H1 (cell line): Measurements from ENCODE around the gene RSPH6A. TPM values are rescaled to one million over a fixed set of nuclear protein-coding genes. Genes with fewer than 3 reads are reported as not detected.

Experiments used
- CTCF ChIA-PET: fragments of 300-600 bp; sonication (Branson Sonifier 250); formaldehyde crosslinking; loops from one replicate; lab custom pipeline; 2021; ENCODE audit not compliant: partially characterized antibody; lab: Charles Lee
- POLR2A ChIA-PET: fragments of 300-600 bp; sonication (Branson Sonifier 250); formaldehyde crosslinking; loops from one replicate; lab custom pipeline; 2021; ENCODE audit warnings: inconsistent platforms; ENCODE audit not compliant: partially characterized antibody; lab: Charles Lee
- DNase-seq, 2 experiments: peaks; one replicate each; pipeline versions ENCODE4 v3.0.0 to v3.0.0-alpha.2; 2010 to 2022; ENCODE audit warnings: low spot score in 2 of 2, low read depth in 1 of 2, mixed read lengths in 1 of 2
- FAIRE-seq: peaks from 2 replicates; lab custom pipeline; 2011; peaks lifted over from hg19 to GRCh38; lab: Jason Lieb, UNC
- H2AFZ ChIP-seq: 2 replicates; pipeline ENCODE4 v1.8.1; 2012; ENCODE audit warnings: low read length, inconsistent platforms
- H2AK5ac ChIP-seq: 2 replicates; pipeline ENCODE4 v1.6.1; 2013; ENCODE audit warnings: low read depth, low read length
- H2BK120ac ChIP-seq: replicated peaks from 2 replicates; pipeline ENCODE3; 2013; ENCODE audit warnings: low read depth, low read length, inconsistent platforms
- H2BK12ac ChIP-seq: 2 replicates; pipeline ENCODE4 v1.6.1; 2013; ENCODE audit warnings: low read depth, low read length
- H2BK15ac ChIP-seq: 2 replicates; pipeline ENCODE4 v1.6.1; 2013; ENCODE audit warnings: low read length
- H2BK20ac ChIP-seq: 2 replicates; pipeline ENCODE4 v1.6.1; 2013; ENCODE audit warnings: low read length
- H2BK5ac ChIP-seq: 2 replicates; pipeline ENCODE4 v1.6.1; 2013; ENCODE audit warnings: low read depth, low read length
- H3K14ac ChIP-seq: 2 replicates; pipeline ENCODE4 v1.6.1; 2013; ENCODE audit warnings: inconsistent platforms; ENCODE audit not compliant: insufficient read length
- H3K18ac ChIP-seq: 2 replicates; pipeline ENCODE4 v1.6.1; 2013; ENCODE audit warnings: low read length; ENCODE audit errors: extremely low read depth
- H3K23ac ChIP-seq: 2 replicates; pipeline ENCODE4 v1.6.1; 2013; ENCODE audit warnings: inconsistent platforms; ENCODE audit not compliant: insufficient read length
- H3K23me2 ChIP-seq: 2 replicates; pipeline ENCODE4 v1.6.1; 2013; ENCODE audit warnings: low read depth, low read length
- H3K27ac ChIP-seq: 2 replicates; pipeline ENCODE4 v1.6.1; 2011; ENCODE audit warnings: low read depth, low read length, inconsistent platforms
- H3K27me3 ChIP-seq, 4 experiments: replicated peaks in 1 of 4; 1 replicate in 1 of 4; 2 replicates in 3 of 4; pipeline versions ENCODE4 v1.6.1 to v1.8.1; 2011 to 2013; ENCODE audit warnings: low read length in 3 of 4, mild to moderate bottlenecking in 3 of 4, inconsistent platforms in 2 of 4, mixed read lengths in 2 of 4, moderate library complexity in 1 of 4; ENCODE audit not compliant: control insufficient read depth in 3 of 4, insufficient read depth in 3 of 4; ENCODE audit errors: extremely low read depth in 1 of 4
- H3K36me3 ChIP-seq, 4 experiments: 2 replicates each; pipeline versions ENCODE4 v1.6.1 to v1.8.1; 2011 to 2013; ENCODE audit warnings: mild to moderate bottlenecking in 4 of 4, low read length in 3 of 4, moderate library complexity in 2 of 4, control low read depth in 1 of 4, inconsistent platforms in 1 of 4; ENCODE audit not compliant: insufficient read depth in 4 of 4, control insufficient read depth in 2 of 4
- H3K4ac ChIP-seq: replicated peaks from 2 replicates; pipeline ENCODE3; 2013; ENCODE audit warnings: low read length, low read depth, mixed read lengths, inconsistent platforms; ENCODE audit not compliant: insufficient read length
- H3K4me1 ChIP-seq, 4 experiments: replicated peaks in 1 of 4; 1 replicate in 1 of 4; 2 replicates in 3 of 4; pipeline versions ENCODE4 v1.6.1 to v1.8.1; 2011 to 2013; ENCODE audit warnings: low read length in 3 of 4, inconsistent platforms in 2 of 4, mixed read lengths in 1 of 4; ENCODE audit not compliant: insufficient read depth in 4 of 4, control insufficient read depth in 3 of 4
- H3K4me2 ChIP-seq, 2 experiments: 2 replicates each; pipeline versions ENCODE4 v1.6.1 to v1.8.1; 2011 to 2013; ENCODE audit warnings: low read depth in 2 of 2, low read length in 2 of 2, control low read depth in 1 of 2, inconsistent platforms in 1 of 2, mild to moderate bottlenecking in 1 of 2; ENCODE audit not compliant: insufficient read depth in 1 of 2
- H3K4me3 ChIP-seq, 4 experiments: fragments of 200-600, 300-600 bp in 1 of 4; sonication (generic), shearing (Covaris generic), sonication (Bioruptor Twin) in 1 of 4; 2 replicates each; pipeline versions ENCODE4 v1.5.1 to v1.8.1; 2011 to 2016; ENCODE audit warnings: low read length in 4 of 4, low read depth in 3 of 4, control low read depth in 2 of 4, inconsistent platforms in 2 of 4, mild to moderate bottlenecking in 2 of 4, mixed read lengths in 1 of 4, moderate library complexity in 1 of 4; ENCODE audit not compliant: insufficient read depth in 2 of 4; ENCODE audit errors: extremely low read depth in 1 of 4
- H3K56ac ChIP-seq: replicated peaks from 2 replicates; pipeline ENCODE3; 2013; ENCODE audit warnings: low read depth, mild to moderate bottlenecking, mixed read lengths, low read length, inconsistent platforms; ENCODE audit not compliant: insufficient read length
- H3K79me1 ChIP-seq: 2 replicates; pipeline ENCODE4 v1.6.1; 2013; ENCODE audit warnings: low read depth, low read length, control low read depth
- H3K79me2 ChIP-seq, 2 experiments: 2 replicates each; pipeline versions ENCODE4 v1.6.1 to v1.8.1; 2012 to 2013; ENCODE audit warnings: low read length in 2 of 2, mild to moderate bottlenecking in 2 of 2, inconsistent platforms in 1 of 2; ENCODE audit not compliant: insufficient read depth in 2 of 2, control insufficient read depth in 1 of 2
- H3K9ac ChIP-seq, 4 experiments: replicated peaks in 1 of 4; 1 replicate in 1 of 4; 2 replicates in 3 of 4; pipeline versions ENCODE4 v1.6.1 to v1.8.1; 2011 to 2013; ENCODE audit warnings: low read depth in 3 of 4, low read length in 3 of 4, control low read depth in 2 of 4, mild to moderate bottlenecking in 2 of 4, moderate library complexity in 2 of 4, inconsistent platforms in 1 of 4; ENCODE audit errors: extremely low read depth in 1 of 4
- H3K9me3 ChIP-seq, 2 experiments: 2 replicates each; pipeline versions ENCODE4 v1.6.1 to v1.8.1; 2012 to 2013; ENCODE audit warnings: mild to moderate bottlenecking in 2 of 2, moderate library complexity in 2 of 2, control low read depth in 1 of 2, inconsistent platforms in 1 of 2, low read depth in 1 of 2, low read length in 1 of 2, mixed read lengths in 1 of 2; ENCODE audit not compliant: insufficient read depth in 2 of 2
- H4K20me1 ChIP-seq, 2 experiments: replicated peaks in 1 of 2; 2 replicates each; pipeline versions ENCODE3 to v1.8.1; 2011 to 2013; ENCODE audit warnings: inconsistent platforms in 2 of 2, low read length in 2 of 2, mild to moderate bottlenecking in 1 of 2; ENCODE audit not compliant: insufficient read depth in 2 of 2, control insufficient read depth in 1 of 2
- H4K5ac ChIP-seq: 2 replicates; pipeline ENCODE4 v1.6.1; 2013; ENCODE audit warnings: low read length, low read depth, mixed read lengths, inconsistent platforms; ENCODE audit not compliant: insufficient read length
- H4K8ac ChIP-seq: 2 replicates; pipeline ENCODE4 v1.8.0; 2013; ENCODE audit warnings: mild to moderate bottlenecking, moderate library complexity, low read length, inconsistent platforms; ENCODE audit not compliant: insufficient read depth; ENCODE audit errors: extremely low read depth
- H4K91ac ChIP-seq: replicated peaks from 2 replicates; pipeline ENCODE3; 2013; ENCODE audit warnings: low read length, mixed read lengths, inconsistent platforms; ENCODE audit not compliant: insufficient read length
- BCL11A ChIP-seq, 2 experiments: IDR thresholded peaks; one replicate each; pipeline ENCODE4 v1.6.1; 2011; ENCODE audit warnings: low read depth in 2 of 2, low read length in 2 of 2, mild to moderate bottlenecking in 2 of 2
- JUND ChIP-seq: IDR thresholded peaks from 2 replicates; pipeline ENCODE4 v1.6.1; 2011; ENCODE audit warnings: mild to moderate bottlenecking, improper control_type of control experiment, low read length
- SP4 ChIP-seq: IDR thresholded peaks from 2 replicates; pipeline ENCODE4 v1.6.1; 2012; ENCODE audit warnings: low read length, inconsistent platforms
- SUZ12 ChIP-seq: fragments of 200-600 bp; sonication (generic); IDR thresholded peaks from 2 replicates; pipeline ENCODE4 v1.6.1; 2012; ENCODE audit warnings: mild to moderate bottlenecking, inconsistent platforms, low read length, moderate library complexity, mixed read lengths
- YY1 ChIP-seq: IDR thresholded peaks from 2 replicates; pipeline ENCODE4 v1.6.1; 2011; ENCODE audit warnings: low read depth, mild to moderate bottlenecking, low read length
- WGBS, 2 experiments: shearing (Covaris generic) in 1 of 2; methylation state at CpG; one replicate each; pipeline versions ENCODE4 v1.1.6 to v1.1.7; 2013 to 2015; ENCODE audit warnings: low lambda C conversion rate in 2 of 2, mixed read lengths in 2 of 2, inconsistent platforms in 1 of 2, low coverage in 1 of 2, missing lambda C conversion rate in 1 of 2; ENCODE audit not compliant: insufficient replicate concordance in 2 of 2, insufficient coverage in 1 of 2, insufficient read length in 1 of 2; ENCODE audit errors: extremely low coverage in 1 of 2, missing lambda C conversion rate in 1 of 2; 5-methylcytosine and 5-hydroxymethylcytosine counted together
- polyA plus RNA-seq, 7 experiments: library from polyadenylated mRNA; depleted of rRNA in 3 of 7; stranded (reverse) in 5 of 7; unstranded in 2 of 7; fragments of >200 nt in 5 of 7; fragments of 200-250 nt in 2 of 7; gene quantifications; 1 replicate in 5 of 7; 2 replicates in 1 of 7; 4 replicates in 1 of 7; pipeline versions ENCODE4 v1.2.1 to v1.2.3, GENCODE V29; 2011 to 2013; ENCODE audit warnings: missing spikeins in 2 of 7, mixed read lengths in 2 of 7
- total RNA-seq: library from RNA; stranded (reverse); fragmentation: NEBNext Ultra II Directional; extraction: Animal tissue kit (Norgen Biotek cat#: 25700); gene quantifications from 2 replicates; pipeline ENCODE4 v1.2.1, GENCODE V29; 2021

Gene RSPH6A
- total and polyA plus RNA-seq, 2 of the 8 experiments (the other 6 are each of a cell fraction or from before 2014, with no cell fraction given) = 0.05 to 0.19 TPM

DNA sequence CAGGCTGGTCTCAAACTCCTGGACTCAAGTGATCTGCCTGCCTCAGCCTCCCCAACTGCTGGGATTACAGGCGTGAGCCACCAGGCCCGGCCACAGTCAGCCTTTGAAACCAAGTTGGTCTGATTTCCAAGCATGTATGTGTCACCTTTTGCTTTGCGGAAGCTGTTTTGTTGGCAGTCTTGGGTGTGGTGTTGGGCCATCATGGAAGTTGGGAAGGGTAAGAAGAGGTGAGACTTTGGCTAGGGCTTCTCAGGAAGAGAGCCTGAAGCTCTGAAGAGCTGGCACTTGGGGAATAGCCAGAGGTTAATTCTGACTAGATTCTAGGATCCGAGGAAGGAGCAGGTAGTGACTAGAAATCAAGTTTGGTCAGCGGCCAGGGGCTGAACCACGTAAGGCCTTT lies 2.8 kb downstream of the RSPH6A start:
- 91% methylated on average over 6 of the region's 6 CpGs; no CpG with 5 or more reads in 1 of the 2 experiments for WGBS, 2 experiments
- FAIRE-seq = no peak
- POLR2A ChIA-PET = interaction anchor here (1.5 to 12.6 kb wide), 4 partner anchors 9 to 52 kb away, joined by 3 to 175 read pairs (median 78); partner anchors contain the start of genes DMWD, FOXA3, SIX5 and SYMPK

More for the DNA sequence above, 2.8 kb downstream of the RSPH6A start:
- no peak overlapping the region for H3K56ac ChIP-seq
- no peak overlapping the region for H3K14ac ChIP-seq
- CTCF ChIA-PET = interaction anchor here (8.8 kb wide), 1 partner anchor 9 kb away, joined by 107 read pairs; no protein-coding TSS in a partner anchor
- H3K27ac ChIP-seq = no peak overlapping the region
- TF ChIP-seq SUZ12 (no peak), JUND (no peak), SP4 (no peak), BCL11A (IDR thresholded peaks at IDR 0.05; ENCODE audit: low read depth in 2 of 2, low read length in 2 of 2) (no peak), YY1 (no peak)
- no peak overlapping the region for H3K9ac ChIP-seq
- H3K18ac ChIP-seq = no peak overlapping the region
- no peak overlapping the region for H4K8ac ChIP-seq
- no peak overlapping the region for H3K23ac ChIP-seq
- H3K4me3 ChIP-seq = no peak overlapping the region
- no peak overlapping the region for H3K4me2 ChIP-seq
- H4K91ac ChIP-seq = no peak overlapping the region
- peaks cover 0 to 11% (median 10%) of the 10 kb centered on the region in 4 experiments; a peak in 6 of 7 replicates for H3K4me1 ChIP-seq
- H3K27me3 ChIP-seq = no peaks in the 10 kb centered on the region
- no peak overlapping the region for H2BK20ac ChIP-seq
- peaks cover 16% of the 10 kb centered on the region for H3K23me2 ChIP-seq
- no peak overlapping the region for H2BK15ac ChIP-seq
- H3K79me1 ChIP-seq = no peaks in the 10 kb centered on the region
- H3K4ac ChIP-seq = no peak overlapping the region
- no peak for DNase-seq
- H2BK12ac ChIP-seq = peak overlapping the region; percentile 33; the same call in 1 of the 2 replicates
- no peak overlapping the region for H2AFZ ChIP-seq
- no peak overlapping the region for H4K5ac ChIP-seq
- no peak overlapping the region for H2BK120ac ChIP-seq
- no peak overlapping the region for H2BK5ac ChIP-seq
- no peak overlapping the region for H2AK5ac ChIP-seq
- no peaks in the 10 kb centered on the region for H3K9me3 ChIP-seq
- no peaks in the 10 kb centered on the region for H3K36me3 ChIP-seq
- no peaks in the 10 kb centered on the region for H3K79me2 ChIP-seq
- H4K20me1 ChIP-seq = no peaks in the 10 kb centered on the region
